GM21576 (cell line): ENCODE data around the gene SDF4.
"Not testable (repeated sequence)": the region's sequence is repeated elsewhere in the genome, so short reads cannot be mapped to it uniquely, and the experiment has no call there.

Experiments used
- ATAC-seq: cut with Tn5 transposase; IDR thresholded peaks from one replicate; pipeline ENCODE4 v1.9.1; 2021; ENCODE audit warnings: mild to moderate bottlenecking, moderate library complexity; ENCODE audit not compliant: unreplicated experiment

Gene SDF4

DNA sequence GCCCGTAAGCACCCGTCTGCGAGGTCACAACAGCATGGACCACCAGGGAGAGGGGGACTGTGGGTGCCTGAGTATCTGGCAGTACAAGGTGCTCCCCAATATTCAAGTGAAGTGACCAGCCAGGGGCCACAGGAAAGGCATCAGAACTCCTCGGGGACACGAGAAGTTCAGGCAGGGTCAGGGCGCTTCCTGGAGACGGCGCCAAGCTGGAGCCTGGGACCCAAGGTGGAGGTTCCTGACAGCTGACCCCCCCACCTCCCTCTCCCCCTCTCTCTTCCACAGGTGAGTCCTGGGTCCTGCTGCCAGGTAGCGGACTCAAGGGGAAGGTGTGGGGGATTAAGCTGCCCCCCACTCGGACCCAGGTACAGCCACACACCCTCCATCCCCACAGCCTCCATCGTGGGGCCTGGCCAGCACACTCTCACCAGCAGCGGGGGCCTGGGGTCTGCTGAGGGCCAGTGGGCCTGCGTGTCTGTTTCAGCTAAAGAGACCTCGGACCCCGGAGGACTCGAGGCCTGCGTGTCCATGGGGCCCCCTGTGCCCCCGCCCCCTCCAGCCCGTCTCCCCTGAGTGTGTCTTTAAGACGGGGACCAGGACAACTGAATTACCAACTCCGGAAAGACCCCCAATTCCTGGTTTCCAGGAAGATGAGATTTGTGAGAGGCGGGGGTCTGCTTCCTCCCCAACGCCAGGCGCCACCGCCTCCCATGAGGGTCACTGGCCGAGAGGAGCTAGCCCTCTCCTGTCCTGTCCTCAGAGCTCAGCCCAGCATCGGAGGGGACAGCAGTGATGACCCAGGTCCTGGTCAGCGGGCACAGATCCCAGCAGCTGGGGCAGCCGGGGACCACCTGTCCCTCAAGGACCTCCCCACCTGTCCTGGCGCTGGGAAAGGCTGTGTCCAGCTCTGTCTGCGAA, 31.6 kb downstream of the SDF4 start:
- ATAC-seq = no peak

DNA sequence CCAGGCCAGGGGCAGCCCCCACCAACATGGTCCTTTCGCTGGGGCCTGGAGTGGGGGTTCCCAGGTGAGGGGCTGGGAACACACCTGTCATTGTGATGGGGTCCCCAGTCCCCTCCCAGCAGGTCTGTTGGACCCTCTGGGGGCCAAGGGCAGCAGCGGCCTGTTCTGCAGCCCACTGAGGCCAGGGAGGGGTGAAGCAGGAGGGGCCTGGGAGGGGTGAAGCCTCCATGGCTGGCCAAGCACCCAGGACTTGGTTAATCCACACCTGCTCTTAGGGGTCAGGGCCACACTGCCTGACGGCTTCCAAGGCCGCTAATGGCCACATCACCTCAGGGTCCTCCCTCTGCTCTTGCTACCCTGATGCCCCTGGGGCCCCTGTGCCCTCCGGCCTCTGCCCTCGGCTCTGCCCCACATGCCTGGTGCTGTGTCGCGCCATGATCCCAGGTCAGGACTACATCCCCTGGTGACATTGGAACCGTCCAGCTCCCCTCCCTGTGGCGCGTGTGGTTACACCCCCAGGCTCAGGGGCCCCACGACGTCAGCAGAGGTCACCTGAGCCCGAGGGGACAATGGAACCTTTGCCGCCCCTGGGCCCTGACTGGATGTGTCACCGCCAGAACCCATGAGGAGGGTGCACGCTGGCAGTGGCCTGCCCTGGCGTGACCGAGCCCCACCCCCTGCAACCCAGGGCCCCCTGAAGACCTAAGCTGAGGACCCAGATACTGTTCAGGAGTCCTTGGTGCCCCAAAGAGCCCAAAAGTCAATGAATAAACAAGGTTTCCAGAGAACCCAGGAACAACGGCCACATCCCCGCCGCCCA, 32.5 kb downstream of the SDF4 start:
- ATAC-seq = no peak

DNA sequence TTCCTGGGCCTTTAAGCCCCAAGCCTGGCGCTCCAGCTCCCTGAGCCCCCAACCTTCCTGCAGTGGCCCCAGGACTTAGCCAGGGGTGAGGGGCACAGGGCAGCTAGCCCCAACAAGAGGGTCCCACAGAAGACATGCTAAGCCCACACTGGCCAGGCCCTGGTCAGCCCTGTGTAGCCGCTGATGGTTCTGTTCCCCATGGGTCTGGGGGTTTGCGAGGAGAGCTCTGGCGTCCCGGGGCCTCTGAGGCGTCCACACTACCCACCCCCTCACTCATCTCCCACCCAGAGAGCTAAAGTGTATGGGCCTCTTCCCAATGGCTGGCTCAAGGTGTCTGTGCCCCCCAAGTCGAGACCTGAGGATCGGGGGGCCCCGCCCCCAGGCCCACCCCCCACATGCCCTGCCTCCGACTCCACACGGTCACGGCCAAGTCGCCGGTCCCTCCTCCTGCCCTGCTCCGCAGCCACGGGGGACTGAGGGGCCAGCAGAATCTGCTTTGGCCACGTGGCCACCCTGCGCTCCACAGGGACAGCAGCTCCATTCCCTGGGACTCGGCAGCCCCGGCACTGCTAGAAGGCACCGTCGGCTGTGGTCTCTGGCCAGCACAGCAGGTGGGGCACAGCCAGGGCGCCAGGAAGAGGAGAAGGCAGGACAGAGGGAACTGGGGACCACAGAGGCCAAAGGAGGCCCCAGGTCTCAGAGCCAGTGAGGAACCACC, 33.2 kb downstream of the SDF4 start:
- no peak for ATAC-seq

- ATAC-seq = no peak
These were observed 34.0 kb downstream of the SDF4 start for GRCh38 chr1:1197551-1198422.

- ATAC-seq = no peak
These were observed 34.7 kb downstream of the SDF4 start for GRCh38 chr1:1197188-1197500.

- ATAC-seq = no peak
These were observed 35.2 kb downstream of the SDF4 start for GRCh38 chr1:1196431-1197187.

DNA sequence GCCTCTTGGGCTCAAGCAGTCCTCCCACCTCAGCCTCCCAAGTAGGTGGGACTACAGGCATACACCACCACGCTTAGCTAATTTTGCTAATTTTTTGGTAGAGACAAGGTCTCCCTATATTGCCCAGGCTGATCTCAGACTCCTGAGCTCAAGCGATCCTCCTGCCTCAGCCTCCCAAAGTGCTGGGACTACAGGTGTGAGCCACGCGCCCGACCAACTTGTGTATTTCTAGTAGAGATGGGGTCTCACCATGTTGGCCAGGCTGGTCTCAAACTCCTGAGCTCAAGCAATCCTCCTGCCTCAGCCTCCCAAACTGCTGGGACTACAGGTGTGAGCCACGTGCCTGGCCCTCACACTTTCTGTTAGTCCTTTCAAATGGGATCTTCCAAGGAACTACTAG, 36.1 kb downstream of the SDF4 start:
- not testable (repeated sequence) for ATAC-seq

DNA sequence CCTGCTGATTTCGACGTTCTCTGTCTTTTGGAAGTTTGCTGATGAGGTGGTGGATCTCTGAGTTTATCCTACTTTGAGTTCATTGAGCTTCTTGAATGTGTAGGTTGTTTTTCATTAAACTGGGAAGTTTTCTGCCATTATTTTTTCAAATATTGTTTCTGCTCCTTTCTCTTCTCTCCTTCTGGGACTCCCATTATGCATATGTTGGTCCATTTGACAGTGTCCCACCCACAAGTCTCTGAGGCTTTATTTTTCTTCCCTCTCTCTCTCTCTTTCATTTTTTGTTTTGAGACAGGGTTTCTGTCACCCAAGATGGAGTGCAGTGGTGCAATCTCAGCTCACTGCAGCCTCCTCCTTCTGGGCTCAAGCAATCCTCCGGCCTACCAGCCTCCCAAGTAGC, 37.1 kb downstream of the SDF4 start:
- ATAC-seq = no peak

GRCh38 chr1:1191734-1192133, 40.1 kb downstream of the SDF4 start:
- no peak for ATAC-seq

- no peak for ATAC-seq
These were observed 42.7 kb downstream of the SDF4 start for GRCh38 chr1:1189111-1189510.

- ATAC-seq = no peak
These were observed 43.9 kb downstream of the SDF4 start for GRCh38 chr1:1187938-1188337.

GRCh38 chr1:1185101-1185765, 46.6 kb downstream of the SDF4 start:
- ATAC-seq = no peak

GRCh38 chr1:1183833-1184775, 47.7 kb downstream of the SDF4 start:
- ATAC-seq = no peak

- no peak for ATAC-seq
These were observed 48.5 kb downstream of the SDF4 start for GRCh38 chr1:1183221-1183747.

GRCh38 chr1:1182491-1183220, 49.1 kb downstream of the SDF4 start:
- no peak for ATAC-seq

- ATAC-seq = no peak
These were observed 49.8 kb downstream of the SDF4 start for GRCh38 chr1:1181938-1182410.
